Caco-2 (cell line): ENCODE data around the gene HSPB6. TPM values are rescaled to one million over a fixed set of nuclear protein-coding genes. Genes with fewer than 3 reads are reported as not detected.

Experiments used
- total RNA-seq: library from RNA; stranded (reverse); gene quantifications from 2 replicates; pipeline ENCODE4 v1.2.3, GENCODE V29; 2022

HSPB6 gene
- total RNA-seq, 1 experiment from 2014 or later = 0.48 TPM

Other genes starting within 250 kb of the HSPB6 start
- gene DMKN, start 243.4 kb downstream of the HSPB6 start, total RNA-seq = 341 and 354 TPM in 2 replicates
- not detected in 2 replicates for gene SBSN, start 228.7 kb downstream of the HSPB6 start, total RNA-seq
- not detected in 2 replicates for gene GAPDHS, start 223.6 kb downstream of the HSPB6 start, total RNA-seq
- 126 and 140 TPM in 2 replicates for gene TMEM147, start 211.4 kb downstream of the HSPB6 start, total RNA-seq
- not detected in 2 replicates for gene ATP4A, start 193.4 kb downstream of the HSPB6 start, total RNA-seq
- gene PMIS2, start 170.9 kb downstream of the HSPB6 start, total RNA-seq = not detected in 2 replicates
- 26.4 and 27.9 TPM in 2 replicates for gene HAUS5, start 144.3 kb downstream of the HSPB6 start, total RNA-seq
- gene RBM42, start 128.0 kb downstream of the HSPB6 start, total RNA-seq = 140 and 165 TPM in 2 replicates
- gene ETV2, start 115.3 kb downstream of the HSPB6 start, total RNA-seq = 0.77 and 1.3 TPM in 2 replicates
- gene COX6B1, start 108.7 kb downstream of the HSPB6 start, total RNA-seq = 551 and 639 TPM in 2 replicates
- not detected in 2 replicates for gene UPK1A, start 90.5 kb downstream of the HSPB6 start, total RNA-seq
- gene ZBTB32, start 52.5 kb downstream of the HSPB6 start, total RNA-seq = not detected in 2 replicates
- 54.2 and 62.6 TPM in 2 replicates for gene KMT2B, start 39.0 kb downstream of the HSPB6 start, total RNA-seq
- 10.1 and 11.3 TPM in 2 replicates for gene IGFLR1, start 14.6 kb downstream of the HSPB6 start, total RNA-seq
- gene U2AF1L4, start 11.6 kb downstream of the HSPB6 start, total RNA-seq = 21.3 and 24.6 TPM in 2 replicates
- gene PSENEN, start 11.4 kb downstream of the HSPB6 start, total RNA-seq = 70.2 and 70.5 TPM in 2 replicates
- 8.1 and 10.2 TPM in 2 replicates for gene LIN37, start 8.5 kb downstream of the HSPB6 start, total RNA-seq
- gene PROSER3, start 1.1 kb upstream of the HSPB6 start, total RNA-seq = 34.6 and 37.0 TPM in 2 replicates
- 17.8 and 18.3 TPM in 2 replicates for gene ARHGAP33, start 18.5 kb upstream of the HSPB6 start, total RNA-seq
- gene PRODH2, start 55.8 kb upstream of the HSPB6 start, total RNA-seq = 0.28 TPM in 1 of 2 replicates, not detected in the other
- gene NPHS1, start 95.5 kb upstream of the HSPB6 start, total RNA-seq = not detected in 2 replicates
- 0.14 TPM in 1 of 2 replicates, not detected in the other for gene KIRREL2, start 99.9 kb upstream of the HSPB6 start, total RNA-seq
- gene APLP1, start 111.5 kb upstream of the HSPB6 start, total RNA-seq = 4.6 and 6.5 TPM in 2 replicates
- 8.0 and 10.5 TPM in 2 replicates for gene NFKBID, start 143.5 kb upstream of the HSPB6 start, total RNA-seq
- gene HCST, start 145.5 kb upstream of the HSPB6 start, total RNA-seq = not detected in 2 replicates
- not detected in 2 replicates for gene TYROBP, start 151.3 kb upstream of the HSPB6 start, total RNA-seq
- 10.2 and 12.4 TPM in 2 replicates for gene LRFN3, start 179.3 kb upstream of the HSPB6 start, total RNA-seq
- gene SDHAF1, start 238.2 kb upstream of the HSPB6 start, total RNA-seq = 26.2 and 28.1 TPM in 2 replicates